MM.1S (cell line): Measurements from ENCODE around the gene ARHGAP28.

Source experiments
- DNase-seq: peaks from one replicate; pipeline ENCODE4 v3.0.0-alpha.2; 2015
- H2AFZ ChIP-seq: fragments of 300-600 bp; sonication (generic); 2 replicates; pipeline ENCODE4 v1.6.0; 2016; ENCODE audit warnings: antibody characterized with exemption, low read length
- H3F3A ChIP-seq: fragments of 300-600 bp; sonication (generic); 2 replicates; pipeline ENCODE4 v1.6.1; 2016; ENCODE audit warnings: mild to moderate bottlenecking, antibody characterized with exemption, low read length, moderate library complexity, mixed read lengths; ENCODE audit not compliant: insufficient read depth
- H3K27ac ChIP-seq: fragments of 300-600 bp; sonication (generic); 2 replicates; pipeline ENCODE4 v1.5.1; 2016; ENCODE audit warnings: mild to moderate bottlenecking, low read length
- H3K27me3 ChIP-seq: fragments of 300-600 bp; sonication (generic); replicated peaks from 2 replicates; pipeline ENCODE4 v1.6.0; 2016; ENCODE audit warnings: low read length; ENCODE audit not compliant: insufficient read depth
- H3K36me3 ChIP-seq: fragments of 300-600 bp; sonication (generic); replicated peaks from 2 replicates; pipeline ENCODE4 v1.6.1; 2016; ENCODE audit warnings: mild to moderate bottlenecking, low read length, mixed read lengths; ENCODE audit not compliant: insufficient read depth
- H3K4me1 ChIP-seq: fragments of 300-600 bp; sonication (generic); 2 replicates; pipeline ENCODE4 v1.6.1; 2016; ENCODE audit warnings: low read length, mixed read lengths
- H3K4me2 ChIP-seq: fragments of 300-600 bp; sonication (generic); 2 replicates; pipeline ENCODE4 v1.6.0; 2016; ENCODE audit warnings: low read depth, low read length
- H3K4me3 ChIP-seq: fragments of 300-600 bp; sonication (generic); 2 replicates; pipeline ENCODE4 v1.5.1; 2016; ENCODE audit warnings: low read length, mixed read lengths
- H3K79me2 ChIP-seq: fragments of 300-600 bp; sonication (generic); 2 replicates; pipeline ENCODE4 v1.6.1; 2016; ENCODE audit warnings: mixed run types, low read length, mixed read lengths
- H3K9ac ChIP-seq: fragments of 300-600 bp; sonication (generic); 2 replicates; pipeline ENCODE4 v1.6.1; 2016; ENCODE audit warnings: low read length, mixed read lengths
- H3K9me2 ChIP-seq: fragments of 300-600 bp; sonication (generic); replicated peaks from 2 replicates; pipeline ENCODE4 v1.6.1; 2016; ENCODE audit warnings: mild to moderate bottlenecking, low read length, mixed read lengths; ENCODE audit not compliant: insufficient read depth
- H3K9me3 ChIP-seq: fragments of 300-600 bp; sonication (generic); replicated peaks from 2 replicates; pipeline ENCODE4 v1.6.1; 2016; ENCODE audit warnings: mild to moderate bottlenecking, low read length, mixed read lengths; ENCODE audit not compliant: insufficient read depth
- H4K20me1 ChIP-seq: fragments of 300-600 bp; sonication (generic); 2 replicates; pipeline ENCODE4 v1.6.1; 2016; ENCODE audit warnings: mild to moderate bottlenecking, low read length, moderate library complexity, mixed read lengths; ENCODE audit not compliant: insufficient read depth
- EZH2 ChIP-seq: fragments of 300-600 bp; sonication (generic); optimal IDR thresholded peaks from 2 replicates; pipeline ENCODE3; 2017; ENCODE audit warnings: low read depth, mild to moderate bottlenecking, antibody characterized with exemption, low read length, mixed read lengths
- EZH2phosphoT487 ChIP-seq: fragments of 300-600 bp; sonication (generic); IDR thresholded peaks from 2 replicates; pipeline ENCODE4 v1.6.1; 2018; ENCODE audit warnings: antibody characterized with exemption, low read length
- TF ChIP-seq, protein P1 (sequence below): fragments of 300-600 bp; sonication (generic); IDR thresholded peaks from 2 replicates; pipeline ENCODE4 v1.5.1; 2016; ENCODE audit warnings: antibody characterized with exemption, low read length, mixed read lengths

ARHGAP28 gene

DNA sequence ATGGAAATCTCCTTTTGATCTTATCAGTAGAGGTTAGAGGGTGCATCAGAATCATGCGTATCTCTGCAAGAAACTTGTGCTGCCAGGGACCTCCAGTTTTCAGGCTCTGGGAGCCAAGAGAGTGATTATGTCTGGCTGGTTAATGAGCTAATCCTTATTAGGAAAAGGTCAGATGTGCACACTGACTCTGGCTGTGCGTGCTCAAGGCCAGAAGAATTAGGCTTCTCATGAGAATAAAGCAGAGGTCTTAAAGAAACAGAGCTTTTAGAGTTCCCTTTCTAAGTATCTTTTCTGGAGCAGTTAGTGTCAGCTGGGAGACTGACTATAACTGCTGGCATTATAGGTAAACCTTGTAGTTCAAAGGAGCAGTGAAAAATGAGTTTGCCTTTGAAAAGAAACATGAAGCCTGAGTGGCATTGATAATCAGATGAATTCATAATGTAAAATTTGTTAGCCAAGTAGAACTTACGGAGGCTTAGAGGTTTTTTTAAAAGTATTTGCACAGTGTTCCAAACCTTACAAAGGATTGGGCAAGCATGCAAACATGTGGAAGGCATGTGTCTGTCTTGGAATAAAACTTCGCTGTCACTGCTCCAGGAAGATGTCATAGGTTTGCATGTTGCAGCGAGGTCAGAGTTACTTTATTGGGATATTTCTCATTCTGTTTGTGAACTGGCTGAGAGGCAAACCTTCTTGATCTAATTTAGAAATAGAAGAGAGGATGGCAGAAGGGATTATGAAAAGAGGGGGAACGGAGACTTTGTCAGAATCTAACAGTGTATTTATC, 151.7 kb downstream of the ARHGAP28 start:
- Histone ChIP-seq H3F3A (no peaks in the 10 kb centered on the region), H3K36me3 (no peaks in the 10 kb centered on the region), H3K27me3 (no peaks in the 10 kb centered on the region), H3K9me3 (no peaks in the 10 kb centered on the region), H4K20me1 (no peaks in the 10 kb centered on the region), H3K9ac (no peak overlapping the region), H3K4me2 (no peak overlapping the region), H3K27ac (no peak overlapping the region), H3K4me1 (no peaks in the 10 kb centered on the region), H3K4me3 (no peak overlapping the region), H3K79me2 (no peaks in the 10 kb centered on the region), H2AFZ (no peak overlapping the region), H3K9me2 (no peaks in the 10 kb centered on the region)
- no peak for DNase-seq
- TF ChIP-seq, protein P1, sequence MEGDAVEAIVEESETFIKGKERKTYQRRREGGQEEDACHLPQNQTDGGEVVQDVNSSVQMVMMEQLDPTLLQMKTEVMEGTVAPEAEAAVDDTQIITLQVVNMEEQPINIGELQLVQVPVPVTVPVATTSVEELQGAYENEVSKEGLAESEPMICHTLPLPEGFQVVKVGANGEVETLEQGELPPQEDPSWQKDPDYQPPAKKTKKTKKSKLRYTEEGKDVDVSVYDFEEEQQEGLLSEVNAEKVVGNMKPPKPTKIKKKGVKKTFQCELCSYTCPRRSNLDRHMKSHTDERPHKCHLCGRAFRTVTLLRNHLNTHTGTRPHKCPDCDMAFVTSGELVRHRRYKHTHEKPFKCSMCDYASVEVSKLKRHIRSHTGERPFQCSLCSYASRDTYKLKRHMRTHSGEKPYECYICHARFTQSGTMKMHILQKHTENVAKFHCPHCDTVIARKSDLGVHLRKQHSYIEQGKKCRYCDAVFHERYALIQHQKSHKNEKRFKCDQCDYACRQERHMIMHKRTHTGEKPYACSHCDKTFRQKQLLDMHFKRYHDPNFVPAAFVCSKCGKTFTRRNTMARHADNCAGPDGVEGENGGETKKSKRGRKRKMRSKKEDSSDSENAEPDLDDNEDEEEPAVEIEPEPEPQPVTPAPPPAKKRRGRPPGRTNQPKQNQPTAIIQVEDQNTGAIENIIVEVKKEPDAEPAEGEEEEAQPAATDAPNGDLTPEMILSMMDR, result no peak
- TF ChIP-seq EZH2phosphoT487 (no peak), EZH2 (no peak)

DNA sequence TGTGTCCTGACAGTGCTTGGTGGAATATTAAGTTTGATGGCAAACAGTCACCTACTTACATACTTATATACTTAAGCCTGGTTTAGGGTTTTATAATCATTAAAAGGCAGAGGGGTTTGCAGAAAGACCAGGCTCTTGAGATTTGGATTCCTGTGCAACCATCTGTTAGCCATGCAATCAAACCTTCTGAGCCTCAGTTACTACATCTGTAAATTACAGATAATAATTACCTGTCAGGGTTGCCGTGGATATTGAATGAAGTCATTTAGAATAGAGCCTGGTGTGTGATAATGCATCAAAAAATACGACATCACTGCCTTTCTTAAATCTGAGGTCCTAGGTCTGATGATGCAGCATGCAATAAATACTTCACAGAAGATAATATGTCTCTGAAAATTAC, 152.9 kb downstream of the ARHGAP28 start:
- no peak overlapping the region for H3K4me3 ChIP-seq
- H3K9me2 ChIP-seq, result no peaks in the 10 kb centered on the region
- no peaks in the 10 kb centered on the region for H3K9me3 ChIP-seq
- no peak overlapping the region for H2AFZ ChIP-seq
- DNase-seq, result no peak
- no peak overlapping the region for H3K27ac ChIP-seq
- H3K9ac ChIP-seq, result no peak overlapping the region
- H3K36me3 ChIP-seq, result no peaks in the 10 kb centered on the region
- H3K4me1 ChIP-seq, result no peaks in the 10 kb centered on the region
- H3K27me3 ChIP-seq, result no peaks in the 10 kb centered on the region
- H4K20me1 ChIP-seq, result no peaks in the 10 kb centered on the region
- no peaks in the 10 kb centered on the region for H3F3A ChIP-seq
- no peak overlapping the region for H3K4me2 ChIP-seq
- H3K79me2 ChIP-seq, result no peaks in the 10 kb centered on the region
- TF ChIP-seq EZH2phosphoT487 (no peak), EZH2 (no peak)
- TF ChIP-seq, protein P1, result no peak

DNA sequence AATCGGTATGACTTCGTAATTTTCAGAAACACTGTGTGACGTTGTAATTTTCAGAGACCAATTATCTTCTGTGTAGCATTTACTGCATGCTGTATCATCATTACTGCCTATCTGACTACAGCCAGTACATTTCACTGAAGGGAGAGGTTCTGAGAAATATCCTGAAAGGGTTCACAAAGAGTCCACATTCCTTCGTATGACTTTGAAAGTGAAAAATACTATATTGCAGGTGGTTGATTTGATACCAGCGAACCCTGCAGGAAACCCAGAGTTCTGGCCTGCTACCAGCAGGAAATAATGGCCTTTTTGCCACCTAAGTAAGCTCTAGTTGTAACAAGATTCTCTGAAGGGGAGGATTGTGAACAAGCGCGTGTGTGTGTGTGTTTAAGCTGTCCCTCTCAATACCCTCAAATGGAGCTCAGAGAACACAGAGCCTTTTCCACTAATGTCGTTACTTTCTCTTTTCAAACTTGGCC, 155.5 kb downstream of the ARHGAP28 start:
- Histone ChIP-seq H3K9me3 (no peaks in the 10 kb centered on the region), H3K9me2 (no peaks in the 10 kb centered on the region), H4K20me1 (no peaks in the 10 kb centered on the region), H3K36me3 (no peaks in the 10 kb centered on the region), H3K4me2 (no peak overlapping the region), H3K27ac (no peak overlapping the region), H3K79me2 (no peaks in the 10 kb centered on the region), H3K4me1 (no peaks in the 10 kb centered on the region), H3K4me3 (no peak overlapping the region), H3F3A (no peaks in the 10 kb centered on the region), H2AFZ (no peak overlapping the region), H3K27me3 (no peaks in the 10 kb centered on the region), H3K9ac (no peak overlapping the region)
- TF ChIP-seq, protein P1, result no peak
- TF ChIP-seq EZH2phosphoT487 (no peak), EZH2 (no peak)
- DNase-seq, result no peak
